NCI-H146 (cell line): Measurements from ENCODE around the gene NXPH3.

Source experiments
- DNase-seq: peaks from one replicate; lab custom pipeline; 2025; lab: John Stamatoyannopoulos, UW

Gene NXPH3

GRCh38 chr17:49630113-49630900, 54.6 kb downstream of the NXPH3 start:
- no peak for DNase-seq

GRCh38 chr17:49631496-49631895, 55.8 kb downstream of the NXPH3 start:
- no peak for DNase-seq
